Sigmoid colon (tissue), 7 donors: Measurements from ENCODE around the gene GRM4. TPM values are rescaled to one million over a fixed set of nuclear protein-coding genes. Genes with fewer than 3 reads are reported as not detected.

Experiments used
- DNase-seq: peaks from one replicate; pipeline ENCODE4 v3.0.0-alpha.2; 2019
- H3K27ac ChIP-seq, 4 donors: fragments of 200-600 bp; sonication (generic); one replicate each; pipeline ENCODE4 v1.5.1; 2016 to 2019; ENCODE audit warnings: mild to moderate bottlenecking in 1 of 4
- H3K27me3 ChIP-seq, 3 donors: fragments of 200-600 bp; sonication (generic); one replicate each; pipeline ENCODE4 v1.5.1; 2019; ENCODE audit warnings: mild to moderate bottlenecking in 1 of 3
- H3K36me3 ChIP-seq, 4 donors: fragments of 200-600 bp; sonication (generic); one replicate each; pipeline ENCODE4 v1.5.1; 2016 to 2019
- H3K4me1 ChIP-seq, 4 donors: fragments of 200-600 bp; sonication (generic); one replicate each; pipeline ENCODE4 v1.5.1; 2017 to 2019
- H3K4me3 ChIP-seq, 4 donors: fragments of 200-600 bp; sonication (generic); one replicate each; pipeline ENCODE4 v1.5.1; 2017 to 2019; ENCODE audit warnings: mild to moderate bottlenecking in 2 of 4, moderate library complexity in 1 of 4
- H3K9me3 ChIP-seq, 4 donors: fragments of 200-600 bp in 3 of 4; sonication (generic) in 3 of 4; one replicate each; pipeline versions ENCODE4 v1.5.1 to v1.6.1; 2013 to 2019
- CTCF ChIP-seq, 4 experiments: fragments of 450-650 bp in 3 of 4; fragments of 200-600 bp in 1 of 4; IDR thresholded peaks; one replicate each; pipeline ENCODE4 v1.5.1; 2016 to 2019; ENCODE audit warnings: antibody characterized with exemption in 4 of 4, mild to moderate bottlenecking in 3 of 4, moderate library complexity in 2 of 4
- EP300 ChIP-seq, 4 donors: sonication (generic); formaldehyde crosslinking; IDR thresholded peaks; one replicate each; pipeline ENCODE4 v1.6.1; 2017; ENCODE audit warnings: antibody characterized with exemption in 4 of 4
- POLR2A ChIP-seq, 2 donors: fragments of 450-650 bp; IDR thresholded peaks; one replicate each; pipeline ENCODE4 v1.6.1; 2016; ENCODE audit warnings: antibody characterized with exemption in 2 of 2, mild to moderate bottlenecking in 2 of 2, moderate library complexity in 2 of 2
- POLR2AphosphoS5 ChIP-seq, 4 donors: sonication (generic); formaldehyde crosslinking; IDR thresholded peaks; one replicate each; pipeline ENCODE4 v1.6.1; 2017; ENCODE audit warnings: antibody characterized with exemption in 4 of 4
- WGBS, 2 donors: extraction: QIAGEN DNeasy Blood & Tissue Kit; methylation state at CpG; one replicate each; pipeline ENCODE4 v1.1.7; 2013; 5-methylcytosine and 5-hydroxymethylcytosine counted together
- intact Hi-C: fragments of 100-400 bp; cut with DNase I; formaldehyde crosslinking; loops from one replicate; pipeline ENCODE4 v1.15.1; 2023
- polyA plus RNA-seq, 3 donors: library from polyadenylated mRNA; stranded (reverse); fragments of 200-250 nt; gene quantifications; one replicate each; pipeline ENCODE4 v1.2.3, GENCODE V29; 2013
- total RNA-seq, 4 donors: library from RNA; depleted of rRNA; stranded (reverse); fragments of >200 nt; gene quantifications; one replicate each; pipeline ENCODE4 v1.1.0, GENCODE V29; 2016
- donor health status: healthy with polysubstance abuse.
- donor health status: Bipolar disorder and iron deficiency.
- donor health status: healthy.

Gene GRM4
- total and polyA plus RNA-seq, 7 donors, result 0.07 to 0.14 TPM; not detected in 5

GRCh38 chr6:34146801-34147592 is 1.1 kb upstream of the GRM4 start:
- H3K27ac ChIP-seq, result no peak overlapping the region
- peaks cover 0 to 38% (median 33%) of the 10 kb centered on the region in 4 donors for H3K4me1 ChIP-seq
- TF ChIP-seq POLR2A (IDR thresholded peaks at IDR 0.05), result no peak
- TF ChIP-seq EP300 (IDR thresholded peaks at IDR 0.05), result no peak
- no peak for TF ChIP-seq CTCF (IDR thresholded peaks at IDR 0.05)
- TF ChIP-seq POLR2AphosphoS5 (IDR thresholded peaks at IDR 0.05), result no peak
- no peak overlapping the region for H3K4me3 ChIP-seq
- WGBS, 2 donors, result 76 to 79% methylated on average over 10 of the region's 10 CpGs
- intact Hi-C loops, result no loop called here
- H3K27me3 ChIP-seq, result peaks cover 38 to 89% (median 61%) of the 10 kb centered on the region in 3 donors
- no peaks in the 10 kb centered on the region for H3K9me3 ChIP-seq
- DNase-seq, result peak; percentile 21
- H3K36me3 ChIP-seq, result no peaks in the 10 kb centered on the region

- Histone ChIP-seq H3K27ac (no peak overlapping the region), H3K27me3 (peaks cover 51 to 89% (median 63%) of the 10 kb centered on the region in 3 donors), H3K4me1 (peaks cover 0 to 38% (median 33%) of the 10 kb centered on the region in 4 donors), H3K4me3 (peak overlapping the region in 3 of 4 donors; percentile 33 to 44 (median 42)), H3K36me3 (no peaks in the 10 kb centered on the region), H3K9me3 (no peaks in the 10 kb centered on the region)
- TF ChIP-seq POLR2A (IDR thresholded peaks at IDR 0.05) (no peak), POLR2AphosphoS5 (IDR thresholded peaks at IDR 0.05) (no peak), CTCF (IDR thresholded peaks at IDR 0.05) (no peak), EP300 (IDR thresholded peaks at IDR 0.05) (no peak)
- WGBS, 2 donors, result 1% methylated on average over 100 of the region's 100 CpGs
- intact Hi-C loops, result no loop called here
- peak; percentile 56 for DNase-seq
These were observed 496 bp downstream of the GRM4 start for GRCh38 chr6:34145161-34146020.

- Histone ChIP-seq H3K27ac (no peak overlapping the region), H3K4me3 (peak overlapping the region in 3 of 4 donors; percentile 33 to 44 (median 42)), H3K27me3 (peaks cover 58 to 89% (median 66%) of the 10 kb centered on the region in 3 donors), H3K4me1 (peaks cover 0 to 38% (median 33%) of the 10 kb centered on the region in 4 donors), H3K36me3 (no peaks in the 10 kb centered on the region), H3K9me3 (no peaks in the 10 kb centered on the region)
- 2% methylated on average over 58 of the region's 58 CpGs for WGBS, 2 donors
- TF ChIP-seq EP300 (IDR thresholded peaks at IDR 0.05) (no peak), POLR2AphosphoS5 (IDR thresholded peaks at IDR 0.05) (no peak), CTCF (IDR thresholded peaks at IDR 0.05) (no peak), POLR2A (IDR thresholded peaks at IDR 0.05) (no peak)
- intact Hi-C loops, result no loop called here
- no peak for DNase-seq
These were observed 1.2 kb downstream of the GRM4 start for GRCh38 chr6:34144581-34145160.

GRCh38 chr6:34143884-34144580 is 1.9 kb downstream of the GRM4 start:
- no peaks in the 10 kb centered on the region for H3K9me3 ChIP-seq
- 0 to 1% methylated on average over 63 of the region's 63 CpGs for WGBS, 2 donors
- intact Hi-C loops, result no loop called here
- peak overlapping the region in 3 of 4 donors; percentile 1 to 44 (median 42) for H3K4me3 ChIP-seq
- no peaks in the 10 kb centered on the region for H3K36me3 ChIP-seq
- H3K27ac ChIP-seq, result no peak overlapping the region
- H3K4me1 ChIP-seq, result peaks cover 0 to 38% (median 33%) of the 10 kb centered on the region in 4 donors
- TF ChIP-seq EP300 (IDR thresholded peaks at IDR 0.05) (no peak), CTCF (IDR thresholded peaks at IDR 0.05) (no peak), POLR2A (IDR thresholded peaks at IDR 0.05) (no peak), POLR2AphosphoS5 (IDR thresholded peaks at IDR 0.05) (no peak)
- no peak for DNase-seq
- peaks cover 64 to 89% (median 72%) of the 10 kb centered on the region in 3 donors for H3K27me3 ChIP-seq
